HG02943 (cell line): ENCODE data around the gene LRMDA.

Experiments used
- ATAC-seq: cut with Tn5 transposase; IDR thresholded peaks from one replicate; pipeline ENCODE4 v1.9.1; 2021; ENCODE audit warnings: mild to moderate bottlenecking, low read depth, moderate library complexity; ENCODE audit not compliant: unreplicated experiment

Gene LRMDA

DNA sequence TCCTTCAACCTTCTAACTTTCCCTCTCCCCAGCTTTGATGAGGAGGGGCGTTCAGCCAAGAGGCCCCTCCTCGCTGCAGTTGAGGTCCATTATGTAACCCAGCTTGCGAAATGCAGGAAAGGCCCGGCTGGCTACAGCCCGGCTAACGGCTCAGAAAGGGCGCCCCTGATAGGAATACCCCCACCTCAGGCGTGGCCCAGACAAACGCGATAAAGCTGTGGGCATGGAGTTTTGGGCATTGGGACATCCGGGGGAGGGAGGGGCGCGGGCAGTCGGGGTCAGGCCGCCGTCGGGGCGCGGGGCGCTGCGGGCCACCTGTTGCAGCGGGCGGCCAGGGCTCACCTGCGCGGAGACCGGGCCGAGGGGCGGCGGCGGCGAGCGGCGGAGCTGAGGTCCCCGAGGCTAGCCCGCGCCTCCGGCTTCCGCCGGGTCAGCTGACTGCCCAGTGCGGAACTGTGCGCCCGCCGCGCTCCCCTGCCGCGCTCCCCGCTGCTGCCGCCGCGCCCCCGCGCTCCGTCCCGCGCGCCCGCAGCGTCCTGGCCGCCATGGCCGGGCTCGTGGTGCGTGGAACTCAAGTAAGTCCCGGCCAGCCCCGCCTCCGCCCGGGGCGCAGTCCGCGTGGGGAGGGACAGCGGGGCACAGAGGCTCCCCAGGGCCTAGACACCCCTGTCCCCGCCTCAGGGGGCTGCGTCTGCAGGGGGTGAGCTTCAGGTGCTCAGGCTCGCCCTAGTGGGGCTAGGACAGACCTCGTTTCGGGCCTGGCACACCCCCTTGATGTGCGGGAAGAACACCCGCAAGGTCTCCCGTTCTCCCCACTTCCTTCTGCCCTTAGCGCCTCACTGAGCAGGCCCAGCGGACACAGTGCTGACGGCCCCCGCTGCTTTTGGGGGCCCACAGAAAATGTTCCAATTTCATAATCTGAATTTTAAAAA is at the start of gene LRMDA:
TSS of gene LRMDA (plus strand) at position 445 of the 932 bp plus-strand sequence.
- no peak for ATAC-seq

DNA sequence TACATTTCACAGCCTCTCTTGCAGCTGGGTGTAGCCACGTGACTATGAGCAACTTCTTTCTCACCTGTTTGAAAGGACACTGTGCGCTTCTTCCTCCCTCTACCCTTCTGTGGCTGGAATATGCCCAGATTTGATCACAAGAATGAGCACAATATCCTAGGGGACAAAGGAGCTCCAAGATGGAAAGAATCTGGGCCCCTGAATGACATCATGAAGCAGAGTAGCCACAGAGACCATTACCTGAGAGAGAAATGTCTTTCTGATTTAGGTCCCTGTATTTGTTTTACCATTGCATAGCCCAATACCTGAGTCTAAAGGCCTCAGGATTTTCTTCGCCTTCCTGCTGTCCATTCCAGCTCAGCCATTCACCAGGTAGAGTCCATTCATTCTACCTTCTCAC is 45.3 kb upstream of the LRMDA start:
- no peak for ATAC-seq

DNA sequence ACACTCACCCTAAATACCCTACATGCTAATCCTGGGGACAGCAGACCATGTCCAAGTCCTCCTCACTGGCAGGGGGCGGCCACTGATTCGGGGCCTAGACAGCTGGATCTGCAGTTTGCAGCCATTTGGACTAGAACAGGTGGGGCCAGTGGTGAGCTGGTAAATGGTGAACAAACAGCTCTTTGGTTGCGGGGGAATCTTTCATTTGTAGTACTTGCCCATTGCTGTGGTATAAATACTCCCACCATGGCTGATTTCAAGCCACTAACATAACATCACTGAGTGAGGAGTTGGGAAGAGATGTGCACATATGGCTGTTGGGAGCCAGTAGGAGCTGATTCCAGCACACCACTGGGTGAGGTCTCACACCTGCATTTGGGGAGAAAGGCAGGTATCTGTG is 43.3 kb upstream of the LRMDA start:
- no peak for ATAC-seq

DNA sequence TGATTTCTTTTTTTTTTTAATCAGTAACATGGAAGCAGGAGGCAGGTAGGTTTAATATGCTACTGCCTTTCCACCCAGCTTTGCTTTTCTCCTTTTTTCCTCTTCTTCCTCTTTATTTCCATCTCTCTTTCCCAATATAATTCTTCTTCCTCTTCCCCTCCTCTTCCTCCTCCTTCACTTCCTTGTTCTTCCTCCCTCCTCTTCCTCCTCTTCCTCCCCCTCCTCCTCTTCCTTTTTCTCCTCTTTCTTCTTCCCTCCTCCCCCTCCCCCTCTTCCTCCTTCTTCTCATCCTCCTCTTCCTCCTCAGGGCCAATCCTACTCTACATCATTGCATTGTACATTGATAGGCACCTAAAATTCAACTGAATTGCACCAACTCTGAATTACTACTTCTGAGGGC is 41.2 kb upstream of the LRMDA start:
- ATAC-seq, result no peak

DNA sequence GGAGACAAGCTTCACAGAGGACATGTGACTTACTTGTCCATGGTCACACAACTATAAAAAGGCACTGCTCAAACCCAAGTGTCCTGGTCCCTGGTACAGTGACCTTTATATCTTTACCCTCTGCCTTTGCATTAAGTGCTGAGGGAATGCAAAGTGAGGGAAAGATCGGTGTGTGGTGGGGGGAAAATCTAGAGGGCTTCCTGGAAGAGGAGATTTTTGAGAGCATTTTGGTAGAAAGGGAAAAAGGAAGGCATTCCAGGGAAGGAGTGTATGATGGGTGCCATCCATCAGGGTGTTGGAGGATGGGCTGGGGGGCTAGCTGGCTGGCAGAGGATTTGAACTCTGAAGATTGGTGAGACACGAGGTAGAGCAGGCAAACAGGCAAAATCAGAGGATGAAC is 39.2 kb upstream of the LRMDA start:
- ATAC-seq, result no peak

DNA sequence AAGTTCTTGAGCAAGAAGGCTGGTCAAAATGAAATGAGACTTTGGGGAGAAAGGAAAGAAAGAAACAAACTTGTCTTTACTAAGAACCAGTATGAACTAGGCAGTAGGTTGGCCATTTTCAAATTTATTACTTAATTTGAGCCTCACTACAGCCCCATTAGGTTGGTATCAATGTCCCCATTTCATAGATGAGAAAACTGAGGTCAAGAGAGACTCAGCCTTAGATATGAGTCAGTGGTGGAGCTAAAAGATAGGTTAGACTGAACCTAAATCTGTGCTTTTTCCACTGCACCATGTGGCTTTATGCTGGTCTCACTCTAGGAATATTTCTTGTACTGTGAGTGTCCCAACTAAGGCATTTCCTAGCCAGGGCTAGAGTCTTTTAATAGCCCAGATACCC is 38.7 kb upstream of the LRMDA start:
- ATAC-seq, result no peak

DNA sequence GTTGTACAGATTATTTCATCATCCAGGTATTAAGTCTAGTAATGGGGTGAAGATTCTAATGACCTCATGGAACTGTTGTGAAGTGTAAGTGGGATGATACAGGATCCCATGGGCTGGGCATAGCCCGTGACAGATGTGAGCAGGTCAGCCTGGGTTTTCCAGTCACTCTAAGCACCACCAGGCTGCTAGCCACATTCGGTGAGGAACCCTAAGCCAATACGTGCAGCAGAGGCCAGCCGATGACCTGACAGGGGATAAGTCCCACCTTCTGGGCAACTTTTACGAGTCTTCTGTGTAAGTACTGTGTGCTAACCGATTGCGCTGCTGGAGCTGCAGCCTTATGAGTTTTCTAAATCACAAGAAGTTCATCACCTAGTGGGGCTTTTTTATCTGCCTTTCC is 37.2 kb upstream of the LRMDA start:
- no peak for ATAC-seq

DNA sequence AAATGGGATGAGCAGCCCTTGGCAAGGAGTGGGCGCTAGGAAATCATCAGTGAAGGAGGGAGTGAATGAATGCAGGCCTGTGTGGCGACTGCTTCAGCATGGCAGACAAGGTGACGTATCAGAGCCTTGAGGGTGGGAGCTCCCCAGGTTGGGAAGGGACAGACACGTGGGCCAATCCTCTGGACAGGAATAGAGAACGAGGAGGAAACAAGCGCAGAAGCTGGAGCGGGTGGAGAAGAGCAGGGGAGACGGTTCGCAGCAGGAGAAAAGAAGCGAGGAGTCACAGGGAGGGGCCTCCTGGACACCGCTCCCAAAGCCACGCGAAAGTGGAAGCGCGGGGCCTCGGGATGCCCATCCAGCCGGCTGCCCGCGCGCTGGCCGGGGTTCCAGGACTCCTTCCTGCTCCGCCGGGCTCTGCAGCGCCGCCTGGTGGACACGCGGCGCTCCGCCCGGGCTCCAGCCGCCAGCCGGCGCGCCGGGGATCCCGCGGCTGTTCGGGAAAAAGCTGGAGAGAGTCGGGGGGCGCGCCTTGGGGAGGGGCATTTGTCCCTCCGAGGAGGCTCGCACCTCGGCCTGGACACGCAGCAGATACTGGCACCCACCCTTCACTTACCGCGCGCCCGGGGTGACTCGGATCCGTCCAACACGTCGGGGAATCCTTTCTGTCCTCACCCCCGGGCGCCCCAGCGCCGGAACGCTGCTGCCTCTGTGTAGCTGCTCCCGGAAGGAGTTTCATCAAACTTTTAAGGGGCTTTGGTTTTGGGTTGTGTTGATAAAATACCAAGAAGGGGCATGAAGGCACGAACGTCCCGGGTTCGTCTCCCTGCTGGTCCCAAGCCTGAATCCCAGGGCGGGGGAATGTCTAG is 36.1 kb upstream of the LRMDA start:
- no peak for ATAC-seq

DNA sequence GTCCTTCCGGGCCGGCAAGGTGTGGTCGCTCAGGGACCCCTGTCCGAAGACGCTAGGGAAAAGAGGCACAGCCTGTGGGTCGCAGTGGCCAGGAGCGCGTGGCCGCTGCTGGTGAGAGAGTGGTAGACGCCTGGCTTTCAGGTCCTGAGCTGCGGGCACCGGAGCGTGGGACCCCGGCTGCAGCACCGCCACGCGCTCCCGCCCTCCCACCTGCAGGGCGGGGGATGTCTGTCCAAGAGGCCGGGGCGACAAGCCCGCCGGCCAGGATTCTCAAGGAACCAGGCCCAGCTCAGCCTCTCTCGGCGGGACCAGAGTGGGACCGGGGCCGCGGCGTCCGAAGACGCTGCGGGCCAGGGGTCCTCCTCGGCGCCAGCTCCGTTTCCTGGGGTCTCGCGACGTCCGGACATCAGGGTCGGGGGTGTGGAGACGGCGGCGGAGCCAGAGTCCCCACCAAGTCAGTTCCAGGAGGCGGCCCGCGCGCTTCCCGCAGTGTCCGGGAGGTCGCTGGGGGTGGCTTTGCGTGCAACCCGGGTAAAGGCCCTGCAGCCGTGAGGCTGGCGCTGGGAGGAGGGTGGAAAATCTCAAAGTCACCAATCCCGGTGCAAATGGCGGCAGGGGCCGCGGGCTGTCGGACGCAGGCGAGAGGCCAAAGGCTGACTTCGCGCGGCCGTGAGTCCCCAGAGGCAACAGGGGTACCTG is 35.3 kb upstream of the LRMDA start:
- ATAC-seq, result no peak

DNA sequence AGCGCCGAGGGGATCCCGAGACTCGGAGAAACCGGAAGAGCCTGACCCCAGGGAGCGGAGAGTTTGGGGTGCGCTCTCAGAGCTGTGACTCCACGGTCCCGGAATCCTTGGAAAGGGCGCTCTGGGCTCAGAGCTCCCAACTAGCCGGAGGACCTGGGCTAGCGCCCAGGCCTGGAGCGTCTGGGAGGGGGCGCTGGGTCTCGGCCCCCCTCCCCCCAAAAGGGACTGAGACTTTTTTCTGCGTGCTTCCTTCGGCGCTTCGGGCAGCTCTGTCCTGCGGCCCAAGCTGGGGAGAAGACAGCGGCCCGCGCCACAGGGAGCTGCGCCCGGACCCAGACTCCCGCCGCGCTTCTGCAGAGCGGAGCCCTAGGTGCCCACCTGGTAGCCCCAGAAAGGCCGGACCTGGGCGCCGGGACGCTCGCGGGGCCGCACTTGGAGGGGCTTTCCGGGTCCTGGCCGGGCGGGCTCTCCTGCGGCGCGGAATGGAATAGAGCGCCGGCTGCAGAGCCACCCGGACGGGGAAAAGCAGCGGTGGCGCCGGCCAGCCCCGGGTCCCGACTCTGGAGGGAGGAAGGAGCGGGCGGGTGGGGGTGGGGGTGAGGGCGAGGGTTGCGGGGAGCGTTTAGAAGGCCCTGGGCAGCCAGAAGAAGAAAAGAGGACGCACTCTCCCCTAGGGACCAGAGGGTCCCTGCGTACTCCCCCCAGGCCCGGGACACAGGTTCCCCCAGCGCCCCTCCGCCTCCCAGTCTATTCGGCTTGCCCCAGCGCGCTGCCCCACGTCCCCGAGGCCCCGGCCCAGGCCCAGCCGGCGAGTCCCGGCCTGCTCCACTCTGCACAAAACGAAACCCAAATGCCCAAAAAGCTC is 34.6 kb upstream of the LRMDA start:
- no peak for ATAC-seq

DNA sequence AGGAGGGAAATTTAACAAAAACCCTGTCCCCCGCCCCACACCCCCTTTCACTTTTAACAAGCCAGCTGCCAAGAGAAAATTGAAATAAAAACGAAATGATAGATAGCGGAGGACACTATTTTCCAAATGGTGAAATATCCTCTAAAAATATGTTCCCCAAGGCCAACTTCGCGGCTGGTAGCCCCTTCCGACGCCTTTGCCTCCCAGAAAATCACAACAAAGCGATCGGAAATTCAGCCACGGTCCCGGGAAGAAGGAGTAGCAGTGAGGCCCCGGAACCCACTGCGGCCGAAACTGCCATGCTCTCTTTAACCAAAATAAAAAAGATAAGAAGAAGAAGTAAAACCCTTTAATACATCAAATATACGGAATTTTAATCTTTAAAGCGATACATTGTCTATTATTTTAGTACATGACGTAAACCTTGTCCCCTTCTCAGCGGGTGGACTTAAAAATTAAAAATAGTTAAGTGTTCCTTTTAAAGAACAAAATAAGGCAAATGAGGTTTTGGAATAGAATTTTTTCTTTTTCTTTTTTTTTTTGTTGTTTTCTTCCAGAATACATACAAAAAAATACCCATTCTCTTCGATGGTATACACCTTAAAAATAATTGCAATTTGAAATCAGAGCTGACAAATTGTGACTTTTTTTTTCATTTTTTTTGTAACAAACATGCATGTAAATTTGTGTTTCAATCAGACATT is 33.8 kb upstream of the LRMDA start:
- no peak for ATAC-seq

DNA sequence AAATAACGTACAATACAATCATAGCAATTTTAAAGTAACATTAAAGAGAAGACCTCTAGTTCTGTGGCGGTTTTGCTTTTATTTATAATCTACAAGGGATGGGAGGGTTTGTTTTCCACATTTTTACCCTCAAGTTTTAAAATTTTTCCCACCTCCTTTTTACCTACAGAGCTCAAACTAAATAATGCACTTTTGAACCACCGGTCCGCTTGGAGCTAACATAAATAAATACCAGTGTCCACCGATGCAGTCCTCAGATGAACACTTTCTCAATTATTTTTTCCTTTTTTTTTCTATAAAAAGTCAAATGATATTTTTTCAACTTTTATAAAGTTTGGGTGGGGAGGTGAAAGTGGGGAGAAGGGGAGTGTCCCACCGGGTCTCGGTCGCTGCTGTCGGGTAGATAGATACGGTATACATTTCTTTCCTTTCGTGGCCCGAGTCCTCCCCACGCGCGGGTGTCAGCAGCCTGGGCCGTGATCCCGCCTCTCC is 33.2 kb upstream of the LRMDA start:
- no peak for ATAC-seq

DNA sequence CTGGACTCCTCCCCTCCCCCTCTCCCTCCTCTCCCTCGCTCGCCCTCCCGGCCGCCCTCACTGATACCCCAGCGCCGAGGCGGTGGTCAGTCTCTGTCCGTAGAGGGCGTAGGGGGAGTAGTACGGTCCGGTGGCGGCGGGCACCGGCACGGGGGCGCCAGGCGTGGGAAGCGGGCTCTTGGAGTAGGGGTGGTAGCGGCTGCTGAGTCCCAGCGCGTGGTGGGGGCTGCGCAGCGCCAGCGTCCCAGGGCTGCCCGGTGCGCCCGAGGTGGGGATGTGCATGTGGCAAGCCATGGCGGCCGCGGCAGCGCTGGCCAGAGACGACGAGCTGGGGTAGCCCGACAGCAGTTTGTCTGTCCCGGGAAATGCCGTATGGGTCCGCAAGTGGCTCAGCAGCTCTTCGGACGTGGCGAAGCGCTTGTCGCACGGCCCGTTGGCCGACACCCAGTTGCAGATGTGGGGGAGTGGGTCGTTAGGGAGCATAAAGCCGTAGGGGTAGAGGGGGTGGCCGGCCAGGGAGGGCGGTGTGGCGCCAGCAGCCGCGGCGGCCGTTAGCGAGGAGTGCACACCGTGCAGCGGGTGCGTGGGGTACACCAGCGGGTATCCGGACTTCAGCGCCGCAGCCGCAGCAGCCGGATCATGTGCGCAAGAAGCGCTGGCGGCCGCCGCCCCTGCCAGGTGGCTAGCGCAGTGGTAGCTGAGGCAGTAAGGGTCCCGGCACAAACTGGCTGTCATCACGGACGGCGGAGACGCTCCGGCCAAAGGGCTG is 32.5 kb upstream of the LRMDA start:
- no peak for ATAC-seq

DNA sequence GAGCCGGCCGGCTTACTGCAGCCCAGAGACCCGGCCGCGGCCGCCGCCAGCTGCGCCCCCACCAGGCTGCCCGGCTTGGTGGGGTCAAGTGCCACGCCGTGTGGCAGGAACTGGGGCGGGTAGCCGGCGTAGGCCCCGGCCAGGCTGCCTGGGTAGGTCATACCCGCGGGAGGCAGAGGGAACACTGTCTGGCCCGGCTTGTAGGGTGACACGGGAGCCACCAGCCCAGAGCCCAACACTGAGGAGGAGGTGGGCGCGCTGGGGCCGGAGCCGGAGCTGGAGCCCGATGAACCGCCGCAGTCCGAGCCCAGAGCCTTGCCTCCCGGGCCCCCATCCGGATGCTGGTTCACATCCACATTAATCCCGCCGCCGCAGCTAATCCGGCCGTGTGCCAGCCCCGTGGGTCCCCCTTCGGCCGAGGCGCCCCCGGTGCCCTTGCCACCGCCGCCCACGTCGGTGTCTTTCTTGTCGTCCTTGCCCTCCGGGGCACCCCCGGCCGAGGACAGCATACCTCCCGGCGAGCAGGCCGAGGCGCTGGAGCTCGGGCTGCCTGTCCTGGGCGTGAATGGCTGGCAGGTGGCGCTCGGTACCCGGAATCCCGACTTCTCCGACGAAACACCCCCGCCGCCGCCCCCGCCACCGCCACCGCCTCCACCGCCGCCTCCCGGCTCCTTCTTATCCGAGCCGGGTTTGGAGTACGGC is 31.8 kb upstream of the LRMDA start:
- no peak for ATAC-seq

DNA sequence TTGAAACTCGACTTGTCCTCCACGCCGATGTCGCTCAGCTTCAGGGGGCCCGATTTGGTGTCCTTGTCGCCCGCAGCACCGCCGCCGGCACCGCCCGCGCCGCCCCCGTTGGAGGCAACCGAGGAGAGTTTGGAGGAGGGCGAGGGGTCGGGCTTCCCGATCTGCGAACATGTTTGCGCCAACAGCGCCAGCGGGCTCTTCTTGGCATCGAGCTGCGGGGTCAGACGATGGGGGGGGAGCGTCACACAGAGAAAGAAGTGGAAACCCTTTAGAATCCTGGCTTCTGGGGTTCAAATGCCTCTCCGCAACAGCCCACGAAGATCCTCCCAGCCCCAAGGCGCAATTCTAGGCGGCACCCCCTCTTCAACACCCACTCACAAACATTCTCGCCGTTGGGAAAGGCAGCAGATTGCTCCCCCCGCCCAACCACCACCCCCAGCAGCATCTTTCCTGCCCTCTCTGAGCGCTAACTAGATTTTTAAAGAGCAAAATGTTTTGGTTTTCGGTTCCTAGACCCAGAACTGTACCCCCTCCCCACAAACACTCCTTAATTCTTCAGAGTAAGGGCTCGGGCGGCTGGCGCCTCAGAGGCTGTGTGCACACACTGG is 31.2 kb upstream of the LRMDA start:
- no peak for ATAC-seq

DNA sequence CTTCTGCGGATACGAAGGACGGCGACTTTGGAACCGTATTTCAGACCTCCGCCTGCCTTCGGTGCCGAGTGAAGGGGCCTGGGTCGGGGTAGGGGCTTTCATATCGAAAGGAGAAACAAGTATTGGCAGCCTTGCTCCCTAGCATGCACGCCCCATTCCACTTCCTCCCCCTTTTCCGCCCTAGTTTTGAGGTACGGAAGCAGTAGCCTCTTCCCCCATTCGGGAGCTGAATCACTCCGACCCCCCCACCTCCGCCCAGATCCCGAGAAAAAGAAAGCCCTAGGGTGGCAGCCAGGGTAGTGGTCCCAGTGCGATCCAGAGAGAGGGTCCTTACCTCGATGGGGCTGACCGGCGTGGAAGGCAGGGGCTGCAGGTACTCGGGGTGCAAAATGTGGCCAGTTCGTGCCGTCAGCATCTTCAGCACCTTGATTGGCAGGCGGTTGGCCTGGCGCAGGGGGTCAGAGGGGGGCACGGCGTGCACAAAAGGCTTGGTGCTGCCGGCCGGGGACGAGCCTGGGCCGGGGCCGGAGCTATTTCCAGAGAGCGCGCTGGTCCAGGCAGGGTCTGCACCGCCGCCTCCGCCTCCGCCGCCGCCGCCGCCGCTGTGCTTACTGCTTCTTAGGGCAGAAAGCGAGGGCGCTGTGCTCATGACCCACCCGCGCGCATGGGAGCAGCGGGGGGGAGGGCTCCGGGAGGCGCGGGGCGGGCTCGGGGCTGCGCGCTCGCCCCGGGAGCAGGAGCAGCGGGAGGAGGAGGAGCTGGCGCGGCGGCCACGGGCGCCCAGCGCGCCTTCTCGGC is 30.5 kb upstream of the LRMDA start:
- ATAC-seq, result peak; percentile 14
